Nephron (organoid): ENCODE measurements around the gene PPAN.

Source experiments
- H3K27ac Mint-ChIP-seq, 3 experiments: 2 replicates each; pipeline ENCODE4 v1.8.0; 2020; ENCODE audit warnings: mixed read lengths in 3 of 3, mild to moderate bottlenecking in 2 of 3, moderate library complexity in 1 of 3
- H3K27me3 Mint-ChIP-seq: 2 replicates; pipeline ENCODE4 v1.8.0; 2021; ENCODE audit warnings: low read depth, mild to moderate bottlenecking, moderate library complexity, mixed read lengths
- H3K36me3 Mint-ChIP-seq: 2 replicates; pipeline ENCODE4 v1.8.0; 2020; ENCODE audit warnings: low read depth, mixed read lengths
- H3K4me1 Mint-ChIP-seq: 2 replicates; pipeline ENCODE4 v1.8.0; 2020; ENCODE audit warnings: mixed read lengths
- H3K4me3 Mint-ChIP-seq, 3 experiments: 2 replicates each; pipeline ENCODE4 v1.8.0; 2020; ENCODE audit warnings: mild to moderate bottlenecking in 3 of 3, mixed read lengths in 3 of 3, moderate library complexity in 2 of 3
- H3K9me3 Mint-ChIP-seq: 2 replicates; pipeline ENCODE4 v1.8.0; 2020; ENCODE audit warnings: mixed read lengths
- TF ChIP-seq, protein P1 (sequence below), 3 experiments: fragments of 200-600 bp; sonication (generic); IDR thresholded peaks; one replicate each; pipeline ENCODE4 v1.5.0; 2021; ENCODE audit warnings: antibody characterized with exemption in 3 of 3; ENCODE audit not compliant: unreplicated experiment in 3 of 3

PPAN gene

DNA sequence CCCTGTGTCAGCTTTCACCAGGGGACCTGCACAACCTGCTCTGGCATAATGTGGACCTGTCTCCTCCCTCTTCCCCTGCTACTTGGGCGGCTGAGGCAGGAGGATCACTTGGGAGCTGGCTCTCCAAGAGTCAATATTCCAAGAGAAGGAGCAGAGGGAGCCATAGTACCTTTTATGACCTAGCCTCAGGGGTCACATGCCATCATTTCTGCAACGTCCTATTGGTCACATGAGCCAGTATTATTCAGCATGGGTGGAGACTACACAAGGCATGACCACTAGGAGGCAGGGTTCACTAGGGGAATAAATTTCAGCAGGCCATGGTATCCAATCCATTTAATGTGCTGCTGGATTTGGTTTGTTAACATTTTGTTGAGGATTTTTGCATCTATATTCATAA lies 32.0 kb upstream of the PPAN start:
- TF ChIP-seq, protein P1, sequence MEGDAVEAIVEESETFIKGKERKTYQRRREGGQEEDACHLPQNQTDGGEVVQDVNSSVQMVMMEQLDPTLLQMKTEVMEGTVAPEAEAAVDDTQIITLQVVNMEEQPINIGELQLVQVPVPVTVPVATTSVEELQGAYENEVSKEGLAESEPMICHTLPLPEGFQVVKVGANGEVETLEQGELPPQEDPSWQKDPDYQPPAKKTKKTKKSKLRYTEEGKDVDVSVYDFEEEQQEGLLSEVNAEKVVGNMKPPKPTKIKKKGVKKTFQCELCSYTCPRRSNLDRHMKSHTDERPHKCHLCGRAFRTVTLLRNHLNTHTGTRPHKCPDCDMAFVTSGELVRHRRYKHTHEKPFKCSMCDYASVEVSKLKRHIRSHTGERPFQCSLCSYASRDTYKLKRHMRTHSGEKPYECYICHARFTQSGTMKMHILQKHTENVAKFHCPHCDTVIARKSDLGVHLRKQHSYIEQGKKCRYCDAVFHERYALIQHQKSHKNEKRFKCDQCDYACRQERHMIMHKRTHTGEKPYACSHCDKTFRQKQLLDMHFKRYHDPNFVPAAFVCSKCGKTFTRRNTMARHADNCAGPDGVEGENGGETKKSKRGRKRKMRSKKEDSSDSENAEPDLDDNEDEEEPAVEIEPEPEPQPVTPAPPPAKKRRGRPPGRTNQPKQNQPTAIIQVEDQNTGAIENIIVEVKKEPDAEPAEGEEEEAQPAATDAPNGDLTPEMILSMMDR (IDR thresholded peaks at IDR 0.05; ENCODE audit: unreplicated experiment in 3 of 3): peak in 1 of 3 experiments; percentile 13
- no peak overlapping the region for H3K27ac Mint-ChIP-seq
- no peaks in the 10 kb centered on the region for H3K4me1 Mint-ChIP-seq
- H3K36me3 Mint-ChIP-seq: no peaks in the 10 kb centered on the region
- peaks cover 34% of the 10 kb centered on the region for H3K27me3 Mint-ChIP-seq
- no peak overlapping the region for H3K4me3 Mint-ChIP-seq
- peaks cover 2% of the 10 kb centered on the region for H3K9me3 Mint-ChIP-seq

DNA sequence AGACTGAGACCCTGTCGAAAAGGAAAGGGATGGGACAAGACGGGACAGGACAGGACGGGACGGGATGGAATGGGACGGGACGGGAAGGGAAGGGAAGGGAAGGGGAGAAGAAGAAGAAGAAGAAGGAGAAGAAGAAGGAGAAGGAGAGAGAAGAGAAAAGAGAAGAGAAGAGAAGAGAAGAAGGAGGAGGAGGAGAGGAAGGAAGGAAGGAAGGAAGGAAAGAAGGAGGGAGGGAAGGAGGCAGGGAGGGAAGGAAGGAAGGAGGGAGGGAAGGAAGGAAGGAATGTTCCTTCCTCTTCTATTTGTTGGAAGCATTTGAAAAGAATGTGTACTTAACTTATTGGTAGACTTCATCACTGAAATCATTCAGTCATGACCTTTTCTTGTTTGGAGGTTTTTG lies 29.6 kb upstream of the PPAN start:
- no peaks in the 10 kb centered on the region for H3K4me1 Mint-ChIP-seq
- no peak overlapping the region for H3K4me3 Mint-ChIP-seq
- H3K27ac Mint-ChIP-seq: no peak overlapping the region
- TF ChIP-seq, protein P1 (IDR thresholded peaks at IDR 0.05; ENCODE audit: unreplicated experiment in 3 of 3): no peak
- peaks cover 2% of the 10 kb centered on the region for H3K9me3 Mint-ChIP-seq
- H3K36me3 Mint-ChIP-seq: no peaks in the 10 kb centered on the region
- peaks cover 21% of the 10 kb centered on the region for H3K27me3 Mint-ChIP-seq

DNA sequence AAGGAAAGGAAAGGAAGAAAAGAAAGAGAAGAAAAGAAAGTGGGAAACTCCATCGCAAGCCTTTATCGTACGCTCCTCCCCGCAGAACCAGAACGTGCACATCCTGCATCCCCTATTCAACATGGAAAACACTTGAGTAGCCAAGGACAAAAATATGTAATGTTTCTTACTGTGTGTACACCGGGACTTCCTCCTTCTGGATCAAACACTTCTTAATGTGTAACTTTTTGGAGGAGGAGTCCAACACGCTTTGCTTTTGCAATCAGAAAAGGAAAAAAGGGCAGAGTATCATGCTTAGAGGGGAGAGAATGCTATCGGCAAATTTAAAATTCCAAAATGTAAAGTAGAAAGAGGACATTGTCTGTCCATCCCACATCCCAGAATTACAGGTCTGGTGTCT lies 27.8 kb upstream of the PPAN start:
- Mint-ChIP-seq H3K27me3 (peaks cover 24% of the 10 kb centered on the region), H3K36me3 (no peaks in the 10 kb centered on the region), H3K4me1 (no peaks in the 10 kb centered on the region), H3K4me3 (no peak overlapping the region), H3K27ac (peak overlapping the region in 1 of 3 experiments; percentile 23), H3K9me3 (no peaks in the 10 kb centered on the region)
- TF ChIP-seq, protein P1 (IDR thresholded peaks at IDR 0.05; ENCODE audit: unreplicated experiment in 3 of 3): no peak

DNA sequence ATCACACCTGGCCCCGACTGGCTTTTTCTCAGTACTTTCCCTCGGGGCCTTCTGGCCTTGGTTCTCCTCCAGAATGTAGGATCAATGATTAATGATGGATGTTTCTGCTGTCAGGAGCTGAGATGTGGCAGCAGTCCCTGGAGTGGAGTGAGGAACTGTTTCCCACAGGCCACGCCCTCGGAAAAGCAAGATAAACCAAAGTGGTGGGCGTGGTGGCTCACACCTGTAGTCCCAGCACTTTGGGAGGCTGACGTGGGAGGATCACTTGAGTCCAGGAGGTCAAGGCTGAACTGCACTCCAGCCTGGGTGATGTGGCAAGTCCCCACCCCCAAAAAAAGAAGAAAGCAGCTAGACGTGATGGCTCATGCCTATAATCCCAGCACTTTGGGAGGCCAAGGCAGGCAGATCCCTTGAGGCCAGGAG lies 27.1 kb upstream of the PPAN start:
- no peaks in the 10 kb centered on the region for H3K36me3 Mint-ChIP-seq
- H3K27ac Mint-ChIP-seq: no peak overlapping the region
- TF ChIP-seq, protein P1 (IDR thresholded peaks at IDR 0.05; ENCODE audit: unreplicated experiment in 3 of 3): no peak
- no peaks in the 10 kb centered on the region for H3K4me1 Mint-ChIP-seq
- no peaks in the 10 kb centered on the region for H3K9me3 Mint-ChIP-seq
- H3K4me3 Mint-ChIP-seq: no peak overlapping the region
- H3K27me3 Mint-ChIP-seq: peaks cover 30% of the 10 kb centered on the region

DNA sequence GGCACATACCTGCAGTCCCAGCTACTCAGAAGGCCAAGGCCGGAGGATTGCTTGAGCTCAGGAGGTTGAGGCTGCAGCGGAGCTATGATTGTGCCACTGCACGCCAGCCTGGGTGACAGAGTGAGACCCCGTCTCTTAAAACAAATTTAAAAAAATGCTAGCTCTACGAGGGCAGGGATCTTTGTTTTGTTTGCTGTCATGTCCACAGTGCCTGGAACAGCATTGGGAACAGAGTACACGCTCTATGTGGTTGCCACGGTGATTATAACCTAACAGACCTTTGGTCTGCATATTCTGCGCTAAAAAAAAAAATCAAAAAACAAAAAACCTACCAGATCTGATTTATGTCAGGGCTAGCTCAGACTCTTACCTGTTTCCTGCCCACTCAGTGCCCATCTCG lies 22.3 kb upstream of the PPAN start:
- Mint-ChIP-seq H3K36me3 (peaks cover 6% of the 10 kb centered on the region), H3K27ac (no peak overlapping the region), H3K9me3 (no peaks in the 10 kb centered on the region), H3K27me3 (peaks cover 34% of the 10 kb centered on the region), H3K4me1 (no peaks in the 10 kb centered on the region), H3K4me3 (peak overlapping the region in 2 of 3 experiments; percentile 41 to 56)
- TF ChIP-seq, protein P1 (IDR thresholded peaks at IDR 0.05; ENCODE audit: unreplicated experiment in 3 of 3): no peak

DNA sequence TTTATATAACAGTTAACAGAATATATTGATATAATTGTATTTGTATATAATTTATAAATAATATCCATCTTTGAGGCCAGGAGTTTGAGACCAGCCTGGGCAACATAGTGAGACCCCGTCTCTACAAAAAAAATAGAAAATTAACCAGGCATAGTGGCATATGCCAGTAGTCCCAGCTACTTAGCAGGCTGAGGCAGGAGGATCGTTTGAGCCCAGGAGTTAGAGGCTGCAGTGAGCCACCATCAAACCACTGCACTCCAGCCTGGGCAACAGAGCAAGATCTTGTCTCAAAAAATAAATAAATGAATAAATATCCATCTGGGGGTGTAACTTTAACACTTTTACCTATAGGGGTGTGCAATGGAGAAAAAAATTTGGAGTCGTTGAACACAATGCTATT lies 21.4 kb upstream of the PPAN start:
- Mint-ChIP-seq H3K4me3 (peak overlapping the region; percentile 87 to 91 (median 88)), H3K36me3 (peaks cover 6% of the 10 kb centered on the region), H3K4me1 (no peaks in the 10 kb centered on the region), H3K27me3 (peaks cover 34% of the 10 kb centered on the region), H3K27ac (no peak overlapping the region), H3K9me3 (no peaks in the 10 kb centered on the region)
- TF ChIP-seq, protein P1 (IDR thresholded peaks at IDR 0.05; ENCODE audit: unreplicated experiment in 3 of 3): no peak
